H1 (cell line): ENCODE data around the gene ALDH1B1. TPM values are rescaled to one million over a fixed set of nuclear protein-coding genes. Genes with fewer than 3 reads are reported as not detected.

Experiments used
- BCL11A ChIP-seq, 2 experiments: IDR thresholded peaks; one replicate each; pipeline ENCODE4 v1.6.1; 2011; ENCODE audit warnings: low read depth in 2 of 2, low read length in 2 of 2, mild to moderate bottlenecking in 2 of 2
- CTBP2 ChIP-seq: IDR thresholded peaks from 2 replicates; pipeline ENCODE4 v1.7.0; 2011; ENCODE audit warnings: borderline replicate concordance, mild to moderate bottlenecking, moderate library complexity, mixed read lengths, low read length; ENCODE audit not compliant: insufficient read depth, insufficient read length
- POLR2A ChIP-seq, 2 experiments: IDR thresholded peaks; 1 replicate in 1 of 2; 2 replicates in 1 of 2; pipeline ENCODE4 v1.6.1; 2011; ENCODE audit warnings: low read depth in 2 of 2, low read length in 2 of 2, mild to moderate bottlenecking in 2 of 2; ENCODE audit errors: control extremely low read depth in 1 of 2
- SP4 ChIP-seq: IDR thresholded peaks from 2 replicates; pipeline ENCODE4 v1.6.1; 2012; ENCODE audit warnings: low read length, inconsistent platforms
- SUZ12 ChIP-seq: fragments of 200-600 bp; sonication (generic); IDR thresholded peaks from 2 replicates; pipeline ENCODE4 v1.6.1; 2012; ENCODE audit warnings: mild to moderate bottlenecking, inconsistent platforms, low read length, moderate library complexity, mixed read lengths
- ZNF274 ChIP-seq: IDR thresholded peaks from 2 replicates; pipeline ENCODE4 v1.7.0; 2012; ENCODE audit warnings: low read length, borderline replicate concordance; ENCODE audit errors: extremely low read depth
- polyA plus RNA-seq, 7 experiments: library from polyadenylated mRNA; depleted of rRNA in 3 of 7; stranded (reverse) in 5 of 7; unstranded in 2 of 7; fragments of >200 nt in 5 of 7; fragments of 200-250 nt in 2 of 7; gene quantifications; 1 replicate in 5 of 7; 2 replicates in 1 of 7; 4 replicates in 1 of 7; pipeline versions ENCODE4 v1.2.1 to v1.2.3, GENCODE V29; 2011 to 2013; ENCODE audit warnings: missing spikeins in 2 of 7, mixed read lengths in 2 of 7
- total RNA-seq: library from RNA; stranded (reverse); fragmentation: NEBNext Ultra II Directional; extraction: Animal tissue kit (Norgen Biotek cat#: 25700); gene quantifications from 2 replicates; pipeline ENCODE4 v1.2.1, GENCODE V29; 2021
- TF ChIP-seq, protein P1 (sequence below): fragments of 300-600 bp; sonication (generic); IDR thresholded peaks from 2 replicates; pipeline ENCODE4 v1.7.1; 2012; ENCODE audit warnings: low read length, moderate library complexity, mild to moderate bottlenecking, inconsistent platforms; ENCODE audit not compliant: insufficient replicate concordance
- TF ChIP-seq, protein P2 (sequence below): IDR thresholded peaks from 2 replicates; pipeline ENCODE4 v1.6.1; 2012; ENCODE audit warnings: inconsistent platforms

Gene ALDH1B1
- total and polyA plus RNA-seq, 2 of the 8 experiments (the other 6 are each of a cell fraction or from before 2014, with no cell fraction given), result 41.6 to 78.7 TPM

DNA sequence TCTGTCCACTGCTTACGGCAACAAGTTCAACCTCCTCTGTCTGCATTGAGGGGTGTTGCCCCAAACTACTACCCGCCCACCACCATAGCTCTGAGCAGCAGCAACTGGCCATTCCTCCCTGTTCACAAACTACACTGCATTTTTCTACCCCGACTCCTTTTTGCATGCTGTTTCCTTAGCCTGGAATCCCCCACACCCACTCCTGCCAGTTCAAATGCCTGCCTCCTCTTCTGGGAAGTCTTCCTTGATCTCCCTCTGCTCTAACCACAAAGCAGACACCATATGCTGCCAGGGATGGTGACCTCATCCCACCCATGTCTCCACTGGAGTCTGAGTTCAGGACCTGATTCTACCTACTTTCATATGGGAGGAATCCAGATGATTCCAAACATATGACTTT, 13.3 kb downstream of the ALDH1B1 start (continued):
- TF ChIP-seq CTBP2, result no peak
- no peak for TF ChIP-seq BCL11A (IDR thresholded peaks at IDR 0.05; ENCODE audit: low read depth in 2 of 2, low read length in 2 of 2)
- no peak for TF ChIP-seq SUZ12
- no peak for TF ChIP-seq SP4
- TF ChIP-seq, protein P1, sequence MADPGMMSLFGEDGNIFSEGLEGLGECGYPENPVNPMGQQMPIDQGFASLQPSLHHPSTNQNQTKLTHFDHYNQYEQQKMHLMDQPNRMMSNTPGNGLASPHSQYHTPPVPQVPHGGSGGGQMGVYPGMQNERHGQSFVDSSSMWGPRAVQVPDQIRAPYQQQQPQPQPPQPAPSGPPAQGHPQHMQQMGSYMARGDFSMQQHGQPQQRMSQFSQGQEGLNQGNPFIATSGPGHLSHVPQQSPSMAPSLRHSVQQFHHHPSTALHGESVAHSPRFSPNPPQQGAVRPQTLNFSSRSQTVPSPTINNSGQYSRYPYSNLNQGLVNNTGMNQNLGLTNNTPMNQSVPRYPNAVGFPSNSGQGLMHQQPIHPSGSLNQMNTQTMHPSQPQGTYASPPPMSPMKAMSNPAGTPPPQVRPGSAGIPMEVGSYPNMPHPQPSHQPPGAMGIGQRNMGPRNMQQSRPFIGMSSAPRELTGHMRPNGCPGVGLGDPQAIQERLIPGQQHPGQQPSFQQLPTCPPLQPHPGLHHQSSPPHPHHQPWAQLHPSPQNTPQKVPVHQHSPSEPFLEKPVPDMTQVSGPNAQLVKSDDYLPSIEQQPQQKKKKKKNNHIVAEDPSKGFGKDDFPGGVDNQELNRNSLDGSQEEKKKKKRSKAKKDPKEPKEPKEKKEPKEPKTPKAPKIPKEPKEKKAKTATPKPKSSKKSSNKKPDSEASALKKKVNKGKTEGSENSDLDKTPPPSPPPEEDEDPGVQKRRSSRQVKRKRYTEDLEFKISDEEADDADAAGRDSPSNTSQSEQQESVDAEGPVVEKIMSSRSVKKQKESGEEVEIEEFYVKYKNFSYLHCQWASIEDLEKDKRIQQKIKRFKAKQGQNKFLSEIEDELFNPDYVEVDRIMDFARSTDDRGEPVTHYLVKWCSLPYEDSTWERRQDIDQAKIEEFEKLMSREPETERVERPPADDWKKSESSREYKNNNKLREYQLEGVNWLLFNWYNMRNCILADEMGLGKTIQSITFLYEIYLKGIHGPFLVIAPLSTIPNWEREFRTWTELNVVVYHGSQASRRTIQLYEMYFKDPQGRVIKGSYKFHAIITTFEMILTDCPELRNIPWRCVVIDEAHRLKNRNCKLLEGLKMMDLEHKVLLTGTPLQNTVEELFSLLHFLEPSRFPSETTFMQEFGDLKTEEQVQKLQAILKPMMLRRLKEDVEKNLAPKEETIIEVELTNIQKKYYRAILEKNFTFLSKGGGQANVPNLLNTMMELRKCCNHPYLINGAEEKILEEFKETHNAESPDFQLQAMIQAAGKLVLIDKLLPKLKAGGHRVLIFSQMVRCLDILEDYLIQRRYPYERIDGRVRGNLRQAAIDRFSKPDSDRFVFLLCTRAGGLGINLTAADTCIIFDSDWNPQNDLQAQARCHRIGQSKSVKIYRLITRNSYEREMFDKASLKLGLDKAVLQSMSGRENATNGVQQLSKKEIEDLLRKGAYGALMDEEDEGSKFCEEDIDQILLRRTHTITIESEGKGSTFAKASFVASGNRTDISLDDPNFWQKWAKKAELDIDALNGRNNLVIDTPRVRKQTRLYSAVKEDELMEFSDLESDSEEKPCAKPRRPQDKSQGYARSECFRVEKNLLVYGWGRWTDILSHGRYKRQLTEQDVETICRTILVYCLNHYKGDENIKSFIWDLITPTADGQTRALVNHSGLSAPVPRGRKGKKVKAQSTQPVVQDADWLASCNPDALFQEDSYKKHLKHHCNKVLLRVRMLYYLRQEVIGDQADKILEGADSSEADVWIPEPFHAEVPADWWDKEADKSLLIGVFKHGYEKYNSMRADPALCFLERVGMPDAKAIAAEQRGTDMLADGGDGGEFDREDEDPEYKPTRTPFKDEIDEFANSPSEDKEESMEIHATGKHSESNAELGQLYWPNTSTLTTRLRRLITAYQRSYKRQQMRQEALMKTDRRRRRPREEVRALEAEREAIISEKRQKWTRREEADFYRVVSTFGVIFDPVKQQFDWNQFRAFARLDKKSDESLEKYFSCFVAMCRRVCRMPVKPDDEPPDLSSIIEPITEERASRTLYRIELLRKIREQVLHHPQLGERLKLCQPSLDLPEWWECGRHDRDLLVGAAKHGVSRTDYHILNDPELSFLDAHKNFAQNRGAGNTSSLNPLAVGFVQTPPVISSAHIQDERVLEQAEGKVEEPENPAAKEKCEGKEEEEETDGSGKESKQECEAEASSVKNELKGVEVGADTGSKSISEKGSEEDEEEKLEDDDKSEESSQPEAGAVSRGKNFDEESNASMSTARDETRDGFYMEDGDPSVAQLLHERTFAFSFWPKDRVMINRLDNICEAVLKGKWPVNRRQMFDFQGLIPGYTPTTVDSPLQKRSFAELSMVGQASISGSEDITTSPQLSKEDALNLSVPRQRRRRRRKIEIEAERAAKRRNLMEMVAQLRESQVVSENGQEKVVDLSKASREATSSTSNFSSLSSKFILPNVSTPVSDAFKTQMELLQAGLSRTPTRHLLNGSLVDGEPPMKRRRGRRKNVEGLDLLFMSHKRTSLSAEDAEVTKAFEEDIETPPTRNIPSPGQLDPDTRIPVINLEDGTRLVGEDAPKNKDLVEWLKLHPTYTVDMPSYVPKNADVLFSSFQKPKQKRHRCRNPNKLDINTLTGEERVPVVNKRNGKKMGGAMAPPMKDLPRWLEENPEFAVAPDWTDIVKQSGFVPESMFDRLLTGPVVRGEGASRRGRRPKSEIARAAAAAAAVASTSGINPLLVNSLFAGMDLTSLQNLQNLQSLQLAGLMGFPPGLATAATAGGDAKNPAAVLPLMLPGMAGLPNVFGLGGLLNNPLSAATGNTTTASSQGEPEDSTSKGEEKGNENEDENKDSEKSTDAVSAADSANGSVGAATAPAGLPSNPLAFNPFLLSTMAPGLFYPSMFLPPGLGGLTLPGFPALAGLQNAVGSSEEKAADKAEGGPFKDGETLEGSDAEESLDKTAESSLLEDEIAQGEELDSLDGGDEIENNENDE, result no peak
- no peak for TF ChIP-seq POLR2A (IDR thresholded peaks at IDR 0.05; ENCODE audit: control extremely low read depth in 1 of 2, low read depth in 2 of 2, low read length in 2 of 2)
- TF ChIP-seq ZNF274, result no peak
- TF ChIP-seq, protein P2, sequence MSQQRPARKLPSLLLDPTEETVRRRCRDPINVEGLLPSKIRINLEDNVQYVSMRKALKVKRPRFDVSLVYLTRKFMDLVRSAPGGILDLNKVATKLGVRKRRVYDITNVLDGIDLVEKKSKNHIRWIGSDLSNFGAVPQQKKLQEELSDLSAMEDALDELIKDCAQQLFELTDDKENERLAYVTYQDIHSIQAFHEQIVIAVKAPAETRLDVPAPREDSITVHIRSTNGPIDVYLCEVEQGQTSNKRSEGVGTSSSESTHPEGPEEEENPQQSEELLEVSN, result no peak
